GM21390 (cell line): ENCODE data around the gene NRIP1.
A peak's percentile ranks its signal among the peaks of the same experiment; 100 is the strongest.

Experiments
- ATAC-seq: cut with Tn5 transposase; IDR thresholded peaks from one replicate; pipeline ENCODE4 v1.9.1; 2021; ENCODE audit not compliant: unreplicated experiment

NRIP1 gene

DNA sequence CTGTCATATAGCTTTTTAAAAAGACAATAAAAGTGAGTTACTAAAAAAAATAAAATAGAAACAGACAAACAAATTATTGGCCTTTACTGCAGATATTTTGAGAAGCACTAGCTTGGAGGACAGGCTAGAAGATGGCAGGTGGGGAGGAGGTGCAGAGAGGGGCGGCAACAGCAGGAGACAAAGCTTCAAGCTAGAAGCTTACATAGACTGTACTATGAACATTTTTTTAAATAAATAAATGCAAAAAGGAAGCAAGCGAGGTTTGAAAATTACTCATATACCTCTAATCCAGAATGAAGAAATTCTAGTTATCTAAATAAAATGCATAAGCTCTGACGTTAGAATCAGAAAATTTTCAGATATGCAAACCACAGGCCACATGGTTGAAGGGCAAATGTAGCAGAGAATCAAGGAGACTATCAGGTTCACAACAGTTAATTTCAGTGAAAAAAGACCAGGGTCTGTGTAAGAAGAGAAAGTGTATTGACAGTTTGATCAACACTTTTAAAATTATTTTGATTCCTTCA, 54.9 kb downstream of the NRIP1 start:
- no peak for ATAC-seq

GRCh38 chr21:15007716-15008296, 57.0 kb downstream of the NRIP1 start:
- ATAC-seq, result no peak

DNA sequence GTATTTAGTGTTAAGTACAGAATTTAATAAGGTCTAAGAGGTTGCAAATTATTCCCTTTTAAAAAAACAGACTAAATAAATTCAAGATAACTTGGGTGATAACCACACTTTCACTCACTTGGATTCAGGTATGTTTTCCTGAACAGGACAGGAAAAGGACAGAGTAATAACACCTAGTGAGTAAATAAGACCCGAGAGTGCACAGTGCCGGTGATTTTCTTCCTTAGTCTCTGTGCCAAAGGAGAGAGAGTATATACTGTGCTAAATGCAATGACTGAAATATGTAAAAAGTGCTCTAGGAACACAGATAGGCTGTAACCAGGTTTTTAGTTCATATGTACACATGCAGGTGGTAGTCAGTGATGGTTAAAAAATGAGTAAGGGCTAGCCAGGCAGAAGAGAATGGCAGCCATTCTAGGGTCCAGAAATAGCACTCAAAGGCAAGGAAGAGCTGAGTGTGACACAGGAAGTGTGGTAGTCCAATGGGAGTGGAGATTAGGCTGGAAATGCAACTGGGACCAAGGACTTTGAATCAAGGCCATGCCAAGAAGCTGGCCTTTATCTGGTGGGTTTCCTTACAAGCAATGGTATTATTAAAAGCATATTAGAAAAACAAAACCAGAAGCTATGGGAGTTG, 58.1 kb downstream of the NRIP1 start:
- ATAC-seq, result no peak

DNA sequence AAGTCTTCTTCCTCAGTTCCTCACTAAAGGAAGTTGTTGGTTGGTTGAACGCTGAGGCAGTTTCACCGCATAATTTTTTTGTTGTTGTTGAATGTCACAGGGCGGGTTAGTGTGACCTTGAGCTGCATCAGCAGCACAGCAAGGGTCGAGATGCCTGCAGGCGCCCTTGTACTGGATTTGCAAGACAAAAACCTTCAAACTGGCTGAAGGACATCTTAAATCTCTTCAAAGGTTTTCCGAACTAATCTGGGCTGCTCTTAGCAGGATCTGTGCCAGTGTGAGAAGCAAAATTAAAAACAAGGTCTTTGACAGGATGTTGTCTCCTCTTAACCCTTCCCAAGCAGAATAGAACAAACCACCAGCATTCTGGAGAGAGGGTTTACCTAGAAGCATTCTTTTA, 59.4 kb downstream of the NRIP1 start:
- ATAC-seq, result no peak

GRCh38 chr21:15004721-15005370, 60.0 kb downstream of the NRIP1 start:
- no peak for ATAC-seq

- ATAC-seq, result no peak
Observed at GRCh38 chr21:15003463-15004135, 61.2 kb downstream of the NRIP1 start.

DNA sequence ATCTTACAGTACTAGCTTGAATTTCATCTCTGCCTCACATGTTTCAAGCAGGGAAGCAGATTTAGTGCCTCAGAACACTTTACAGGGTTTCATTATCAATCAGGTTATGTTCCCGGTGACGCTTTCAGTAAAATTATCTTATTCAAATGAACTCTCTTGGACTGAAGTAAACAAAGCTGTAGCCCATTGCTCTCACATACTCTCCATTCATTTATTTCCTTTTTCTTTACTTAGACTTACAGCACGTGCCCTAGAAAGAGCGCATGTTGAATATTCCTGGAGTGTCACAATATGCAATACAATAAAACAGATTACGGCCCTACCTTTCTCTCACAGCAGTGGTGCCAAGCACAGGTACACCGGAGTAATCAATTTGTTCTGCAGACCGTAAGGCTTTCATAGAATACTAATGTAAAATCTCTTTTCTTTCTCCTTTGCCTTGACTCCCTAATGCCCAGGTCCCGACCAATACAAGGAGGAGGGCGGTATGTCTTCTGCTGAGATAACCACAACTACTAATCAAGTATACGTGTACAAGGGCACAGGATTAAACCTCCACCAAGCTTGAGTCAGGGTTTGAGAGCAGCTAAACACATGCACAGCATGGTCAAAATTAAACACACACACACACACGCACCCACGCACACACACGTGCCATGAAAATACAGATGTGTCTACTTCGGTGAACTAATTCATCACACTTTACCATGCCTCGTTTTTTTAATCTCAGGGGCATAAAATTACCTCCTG, 62.8 kb downstream of the NRIP1 start:
- peak; percentile 93 for ATAC-seq

DNA sequence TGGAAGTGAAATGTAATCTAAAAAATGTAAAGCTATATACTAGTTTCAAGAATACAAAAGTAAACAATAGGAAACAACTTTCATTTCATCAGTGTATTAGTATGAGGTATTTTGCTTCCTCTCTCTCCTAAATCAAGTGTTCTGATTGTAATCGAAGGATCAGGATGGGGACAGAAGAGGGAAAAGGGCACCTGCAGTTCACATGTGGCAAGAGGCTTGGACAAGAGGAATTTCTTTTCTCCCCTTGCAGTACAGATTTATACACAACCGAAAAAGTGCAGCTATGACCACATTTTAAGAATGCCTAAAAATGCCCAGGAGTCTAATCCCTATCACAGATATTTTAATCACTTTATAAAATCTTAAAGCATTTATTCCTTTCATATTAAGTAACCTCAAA, 63.7 kb downstream of the NRIP1 start:
- ATAC-seq, result no peak

DNA sequence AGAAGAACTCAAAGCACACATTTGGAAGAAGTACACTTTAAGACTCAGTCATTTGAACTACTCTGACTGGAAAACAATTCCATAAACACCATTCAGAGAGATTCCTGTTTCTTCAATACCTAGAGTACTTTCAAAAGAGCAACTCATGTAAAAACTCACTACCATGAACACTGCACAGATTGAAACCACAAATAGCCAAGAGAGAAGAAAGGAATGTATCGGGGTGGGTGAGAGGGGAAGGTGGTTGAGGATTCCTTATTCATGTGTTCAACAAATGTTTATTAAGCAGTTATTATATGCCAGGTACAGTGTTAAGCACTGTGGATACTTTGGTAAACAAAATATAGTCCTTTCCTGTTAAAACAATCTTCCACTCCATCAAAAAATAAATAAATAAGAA, 64.7 kb downstream of the NRIP1 start:
- ATAC-seq, result no peak

GRCh38 chr21:14998784-14999183, 66.0 kb downstream of the NRIP1 start:
- ATAC-seq, result no peak

DNA sequence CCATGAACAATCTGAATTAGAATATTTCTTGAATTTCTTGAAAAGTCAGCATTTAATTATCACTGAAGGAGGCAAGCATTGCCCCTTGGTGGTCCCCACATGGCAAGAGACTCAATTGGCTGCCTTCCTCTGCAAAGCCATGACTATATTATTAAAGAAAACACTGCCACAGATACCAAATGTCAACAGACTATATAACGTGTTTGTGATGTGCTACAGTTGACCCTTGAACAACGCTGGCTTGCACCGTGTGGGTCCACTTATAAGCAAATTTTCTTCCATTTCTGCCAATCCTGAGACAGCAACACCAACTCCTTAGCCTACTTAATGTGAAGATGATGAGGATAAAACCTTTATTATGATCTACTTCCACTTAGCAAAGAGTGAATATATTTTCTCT, 66.5 kb downstream of the NRIP1 start:
- ATAC-seq, result no peak

GRCh38 chr21:14995695-14996490, 68.9 kb downstream of the NRIP1 start:
- no peak for ATAC-seq

GRCh38 chr21:14995226-14995625, 69.6 kb downstream of the NRIP1 start:
- no peak for ATAC-seq

- no peak for ATAC-seq
Observed at GRCh38 chr21:14993115-14993514, 71.7 kb downstream of the NRIP1 start.

DNA sequence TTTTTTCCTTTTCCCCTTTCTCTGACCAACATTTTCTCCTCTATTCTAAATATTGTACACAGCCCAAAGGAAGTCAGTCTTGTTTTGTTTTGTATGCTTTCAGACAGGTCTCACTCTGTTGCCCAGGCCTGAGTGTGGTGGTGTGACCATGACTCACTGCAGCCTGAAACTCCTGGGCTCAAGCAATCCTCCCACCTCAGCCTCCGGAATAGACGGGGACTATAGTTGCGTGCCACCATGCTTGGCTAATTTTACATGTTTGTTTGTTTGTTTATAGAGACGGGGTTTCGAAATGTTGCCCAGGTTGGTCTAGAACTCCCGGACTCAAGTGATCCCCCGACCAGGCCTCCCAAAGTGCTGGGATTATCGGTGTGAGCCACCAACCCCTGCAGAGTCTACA, 72.8 kb downstream of the NRIP1 start:
- no peak for ATAC-seq

DNA sequence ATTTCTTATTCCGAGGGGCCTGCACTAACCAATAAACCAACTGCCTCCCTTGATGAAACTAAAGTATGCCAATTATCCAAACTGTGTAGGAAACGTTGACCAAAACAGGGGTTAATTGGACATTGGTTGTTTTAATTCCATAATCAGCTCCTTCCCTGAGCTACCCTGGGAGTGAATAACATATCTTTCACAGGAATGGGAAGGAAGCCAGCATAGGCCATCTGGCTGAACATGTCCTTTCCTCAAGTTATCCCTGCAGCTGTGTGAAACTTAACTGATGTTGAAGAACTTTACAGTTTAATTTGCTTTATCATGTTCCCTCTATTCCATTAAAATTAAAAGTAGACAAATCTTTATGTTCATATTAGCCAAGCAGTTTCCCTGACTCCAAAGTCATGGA, 75.4 kb downstream of the NRIP1 start:
- ATAC-seq, result no peak

- ATAC-seq, result no peak
Observed at GRCh38 chr21:14988760-14989159, 76.0 kb downstream of the NRIP1 start.

GRCh38 chr21:14987370-14988170, 77.2 kb downstream of the NRIP1 start:
- ATAC-seq, result no peak

- no peak for ATAC-seq
Observed at GRCh38 chr21:14985306-14985705, 79.5 kb downstream of the NRIP1 start.

GRCh38 chr21:14982336-14982735, 82.5 kb downstream of the NRIP1 start:
- ATAC-seq, result no peak
